Activated CD4-positive, alpha-beta T cell treated with anti-CD3 and anti-CD28 coated beads, Interleukin-2, amount 50 U/mL, for 4 hours (primary cell): ENCODE results near the gene GNAS.
A peak's percentile ranks its signal among the peaks of the same experiment; 100 is the strongest.
"Not testable (repeated sequence)": the region's sequence is repeated elsewhere in the genome, so short reads cannot be mapped to it uniquely, and the experiment has no call there.

Experiments used
- DNase-seq, 2 experiments: peaks; one replicate each; pipeline ENCODE4 v3.0.0-alpha.2; 2020

GNAS gene

GRCh38 chr20:58852543-58853271 is at the start of gene GNAS:
TSS of gene GNAS (plus strand) at chr20:58852716.
- DNase-seq: peak; percentile 41 to 46

GRCh38 chr20:58803533-58803932 is 49.0 kb upstream of the GNAS start:
- no peak for DNase-seq

- no peak for DNase-seq
Observed at GRCh38 chr20:58807801-58808200, 44.7 kb upstream of the GNAS start.

GRCh38 chr20:58808271-58809046 is 44.1 kb upstream of the GNAS start:
- no peak for DNase-seq

- DNase-seq: no peak
Observed at GRCh38 chr20:58810116-58810878, 42.2 kb upstream of the GNAS start.

GRCh38 chr20:58810879-58811250 is 41.7 kb upstream of the GNAS start:
- no peak for DNase-seq

GRCh38 chr20:58811334-58811733 is 41.2 kb upstream of the GNAS start:
- no peak for DNase-seq

GRCh38 chr20:58813369-58813768 is 39.1 kb upstream of the GNAS start:
- DNase-seq: no peak

- no peak for DNase-seq
Observed at GRCh38 chr20:58815448-58815847, 37.1 kb upstream of the GNAS start.

GRCh38 chr20:58816051-58816450 is 36.5 kb upstream of the GNAS start:
- DNase-seq: no peak

GRCh38 chr20:58816957-58817651 is 35.4 kb upstream of the GNAS start:
- DNase-seq: no peak

GRCh38 chr20:58817748-58818147 is 34.8 kb upstream of the GNAS start:
- DNase-seq: no peak

GRCh38 chr20:58818586-58819285 is 33.8 kb upstream of the GNAS start:
- DNase-seq: no peak

GRCh38 chr20:58819921-58820320 is 32.6 kb upstream of the GNAS start:
- DNase-seq: no peak

- DNase-seq: not testable (repeated sequence)
Observed at GRCh38 chr20:58820515-58820914, 32.0 kb upstream of the GNAS start.

GRCh38 chr20:58822149-58822548 is 30.4 kb upstream of the GNAS start:
- no peak for DNase-seq

- no peak for DNase-seq
Observed at GRCh38 chr20:58822748-58823730, 29.5 kb upstream of the GNAS start.

- no peak for DNase-seq
Observed at GRCh38 chr20:58824843-58825242, 27.7 kb upstream of the GNAS start.

- no peak for DNase-seq
Observed at GRCh38 chr20:58825450-58825849, 27.1 kb upstream of the GNAS start.

- no peak for DNase-seq
Observed at GRCh38 chr20:58826271-58826670, 26.2 kb upstream of the GNAS start.

GRCh38 chr20:58828136-58828535 is 24.4 kb upstream of the GNAS start:
- no peak for DNase-seq
